Ishikawa (cell line): ENCODE measurements around the gene IL20RB.

Experiments used
- RAD21 ChIP-seq: IDR thresholded peaks from 2 replicates; pipeline ENCODE4 v1.6.1; 2012; ENCODE audit warnings: low read depth
- TCF12 ChIP-seq: IDR thresholded peaks from 2 replicates; pipeline ENCODE4 v1.6.1; 2012; ENCODE audit warnings: low read depth

DNA sequence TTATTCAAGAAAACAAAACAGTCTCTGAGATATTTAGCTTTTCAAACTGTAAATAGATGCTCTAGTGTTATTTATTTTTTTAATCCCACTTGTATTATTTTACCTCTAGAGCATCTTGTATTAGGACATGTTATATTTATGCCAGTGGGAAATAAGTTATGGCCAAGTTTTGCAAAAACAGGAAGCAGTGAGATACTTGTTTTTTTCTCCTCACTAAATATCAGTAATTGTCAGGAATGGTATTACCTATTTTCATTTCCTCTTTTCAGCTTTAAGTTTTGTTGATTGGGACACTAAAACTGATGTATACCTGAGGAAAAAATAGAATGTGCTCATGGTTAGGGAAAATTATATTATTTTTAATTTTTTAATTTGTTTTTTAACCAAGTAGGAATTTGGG, 8.6 kb upstream of the IL20RB start:
- TF ChIP-seq TCF12 = no peak
- no peak for TF ChIP-seq RAD21
